H1 (cell line): Measurements from ENCODE around the gene WRAP53. TPM values are rescaled to one million over a fixed set of nuclear protein-coding genes. Genes with fewer than 3 reads are reported as not detected.
A peak's percentile ranks its signal among the peaks of the same experiment; 100 is the strongest.

Experiments used
- CTCF ChIA-PET: fragments of 300-600 bp; sonication (Branson Sonifier 250); formaldehyde crosslinking; loops from one replicate; lab custom pipeline; 2021; ENCODE audit not compliant: partially characterized antibody; lab: Charles Lee
- POLR2A ChIA-PET: fragments of 300-600 bp; sonication (Branson Sonifier 250); formaldehyde crosslinking; loops from one replicate; lab custom pipeline; 2021; ENCODE audit warnings: inconsistent platforms; ENCODE audit not compliant: partially characterized antibody; lab: Charles Lee
- DNase-seq, 2 experiments: peaks; one replicate each; pipeline versions ENCODE4 v3.0.0 to v3.0.0-alpha.2; 2010 to 2022; ENCODE audit warnings: low spot score in 2 of 2, low read depth in 1 of 2, mixed read lengths in 1 of 2
- FAIRE-seq: peaks from 2 replicates; lab custom pipeline; 2011; peaks lifted over from hg19 to GRCh38; lab: Jason Lieb, UNC
- H2AFZ ChIP-seq: 2 replicates; pipeline ENCODE4 v1.8.1; 2012; ENCODE audit warnings: low read length, inconsistent platforms
- H2AK5ac ChIP-seq: 2 replicates; pipeline ENCODE4 v1.6.1; 2013; ENCODE audit warnings: low read depth, low read length
- H2BK120ac ChIP-seq: replicated peaks from 2 replicates; pipeline ENCODE3; 2013; ENCODE audit warnings: low read depth, low read length, inconsistent platforms
- H2BK12ac ChIP-seq: 2 replicates; pipeline ENCODE4 v1.6.1; 2013; ENCODE audit warnings: low read depth, low read length
- H2BK15ac ChIP-seq: 2 replicates; pipeline ENCODE4 v1.6.1; 2013; ENCODE audit warnings: low read length
- H2BK20ac ChIP-seq: 2 replicates; pipeline ENCODE4 v1.6.1; 2013; ENCODE audit warnings: low read length
- H2BK5ac ChIP-seq: 2 replicates; pipeline ENCODE4 v1.6.1; 2013; ENCODE audit warnings: low read depth, low read length
- H3K14ac ChIP-seq: 2 replicates; pipeline ENCODE4 v1.6.1; 2013; ENCODE audit warnings: inconsistent platforms; ENCODE audit not compliant: insufficient read length
- H3K18ac ChIP-seq: 2 replicates; pipeline ENCODE4 v1.6.1; 2013; ENCODE audit warnings: low read length; ENCODE audit errors: extremely low read depth
- H3K23ac ChIP-seq: 2 replicates; pipeline ENCODE4 v1.6.1; 2013; ENCODE audit warnings: inconsistent platforms; ENCODE audit not compliant: insufficient read length
- H3K23me2 ChIP-seq: 2 replicates; pipeline ENCODE4 v1.6.1; 2013; ENCODE audit warnings: low read depth, low read length
- H3K27ac ChIP-seq: 2 replicates; pipeline ENCODE4 v1.6.1; 2011; ENCODE audit warnings: low read depth, low read length, inconsistent platforms
- H3K27me3 ChIP-seq, 4 experiments: replicated peaks in 1 of 4; 1 replicate in 1 of 4; 2 replicates in 3 of 4; pipeline versions ENCODE4 v1.6.1 to v1.8.1; 2011 to 2013; ENCODE audit warnings: low read length in 3 of 4, mild to moderate bottlenecking in 3 of 4, inconsistent platforms in 2 of 4, mixed read lengths in 2 of 4, moderate library complexity in 1 of 4; ENCODE audit not compliant: control insufficient read depth in 3 of 4, insufficient read depth in 3 of 4; ENCODE audit errors: extremely low read depth in 1 of 4
- H3K36me3 ChIP-seq, 4 experiments: 2 replicates each; pipeline versions ENCODE4 v1.6.1 to v1.8.1; 2011 to 2013; ENCODE audit warnings: mild to moderate bottlenecking in 4 of 4, low read length in 3 of 4, moderate library complexity in 2 of 4, control low read depth in 1 of 4, inconsistent platforms in 1 of 4; ENCODE audit not compliant: insufficient read depth in 4 of 4, control insufficient read depth in 2 of 4
- H3K4ac ChIP-seq: replicated peaks from 2 replicates; pipeline ENCODE3; 2013; ENCODE audit warnings: low read length, low read depth, mixed read lengths, inconsistent platforms; ENCODE audit not compliant: insufficient read length
- H3K4me1 ChIP-seq, 4 experiments: replicated peaks in 1 of 4; 1 replicate in 1 of 4; 2 replicates in 3 of 4; pipeline versions ENCODE4 v1.6.1 to v1.8.1; 2011 to 2013; ENCODE audit warnings: low read length in 3 of 4, inconsistent platforms in 2 of 4, mixed read lengths in 1 of 4; ENCODE audit not compliant: insufficient read depth in 4 of 4, control insufficient read depth in 3 of 4
- H3K4me2 ChIP-seq, 2 experiments: 2 replicates each; pipeline versions ENCODE4 v1.6.1 to v1.8.1; 2011 to 2013; ENCODE audit warnings: low read depth in 2 of 2, low read length in 2 of 2, control low read depth in 1 of 2, inconsistent platforms in 1 of 2, mild to moderate bottlenecking in 1 of 2; ENCODE audit not compliant: insufficient read depth in 1 of 2
- H3K4me3 ChIP-seq, 4 experiments: fragments of 200-600, 300-600 bp in 1 of 4; sonication (generic), shearing (Covaris generic), sonication (Bioruptor Twin) in 1 of 4; 2 replicates each; pipeline versions ENCODE4 v1.5.1 to v1.8.1; 2011 to 2016; ENCODE audit warnings: low read length in 4 of 4, low read depth in 3 of 4, control low read depth in 2 of 4, inconsistent platforms in 2 of 4, mild to moderate bottlenecking in 2 of 4, mixed read lengths in 1 of 4, moderate library complexity in 1 of 4; ENCODE audit not compliant: insufficient read depth in 2 of 4; ENCODE audit errors: extremely low read depth in 1 of 4
- H3K56ac ChIP-seq: replicated peaks from 2 replicates; pipeline ENCODE3; 2013; ENCODE audit warnings: low read depth, mild to moderate bottlenecking, mixed read lengths, low read length, inconsistent platforms; ENCODE audit not compliant: insufficient read length
- H3K79me1 ChIP-seq: 2 replicates; pipeline ENCODE4 v1.6.1; 2013; ENCODE audit warnings: low read depth, low read length, control low read depth
- H3K79me2 ChIP-seq, 2 experiments: 2 replicates each; pipeline versions ENCODE4 v1.6.1 to v1.8.1; 2012 to 2013; ENCODE audit warnings: low read length in 2 of 2, mild to moderate bottlenecking in 2 of 2, inconsistent platforms in 1 of 2; ENCODE audit not compliant: insufficient read depth in 2 of 2, control insufficient read depth in 1 of 2
- H3K9ac ChIP-seq, 4 experiments: replicated peaks in 1 of 4; 1 replicate in 1 of 4; 2 replicates in 3 of 4; pipeline versions ENCODE4 v1.6.1 to v1.8.1; 2011 to 2013; ENCODE audit warnings: low read depth in 3 of 4, low read length in 3 of 4, control low read depth in 2 of 4, mild to moderate bottlenecking in 2 of 4, moderate library complexity in 2 of 4, inconsistent platforms in 1 of 4; ENCODE audit errors: extremely low read depth in 1 of 4
- H3K9me3 ChIP-seq, 2 experiments: 2 replicates each; pipeline versions ENCODE4 v1.6.1 to v1.8.1; 2012 to 2013; ENCODE audit warnings: mild to moderate bottlenecking in 2 of 2, moderate library complexity in 2 of 2, control low read depth in 1 of 2, inconsistent platforms in 1 of 2, low read depth in 1 of 2, low read length in 1 of 2, mixed read lengths in 1 of 2; ENCODE audit not compliant: insufficient read depth in 2 of 2
- H4K20me1 ChIP-seq, 2 experiments: replicated peaks in 1 of 2; 2 replicates each; pipeline versions ENCODE3 to v1.8.1; 2011 to 2013; ENCODE audit warnings: inconsistent platforms in 2 of 2, low read length in 2 of 2, mild to moderate bottlenecking in 1 of 2; ENCODE audit not compliant: insufficient read depth in 2 of 2, control insufficient read depth in 1 of 2
- H4K5ac ChIP-seq: 2 replicates; pipeline ENCODE4 v1.6.1; 2013; ENCODE audit warnings: low read length, low read depth, mixed read lengths, inconsistent platforms; ENCODE audit not compliant: insufficient read length
- H4K8ac ChIP-seq: 2 replicates; pipeline ENCODE4 v1.8.0; 2013; ENCODE audit warnings: mild to moderate bottlenecking, moderate library complexity, low read length, inconsistent platforms; ENCODE audit not compliant: insufficient read depth; ENCODE audit errors: extremely low read depth
- H4K91ac ChIP-seq: replicated peaks from 2 replicates; pipeline ENCODE3; 2013; ENCODE audit warnings: low read length, mixed read lengths, inconsistent platforms; ENCODE audit not compliant: insufficient read length
- FOSL1 ChIP-seq: IDR thresholded peaks from 2 replicates; pipeline ENCODE4 v1.6.1; 2011; ENCODE audit warnings: mild to moderate bottlenecking, low read depth, low read length, moderate library complexity; ENCODE audit not compliant: insufficient read depth
- KDM4A ChIP-seq: IDR thresholded peaks from one replicate; pipeline ENCODE4 v1.7.1; 2012; ENCODE audit warnings: low read depth, mild to moderate bottlenecking, moderate library complexity, low read length, inconsistent platforms; ENCODE audit not compliant: severe bottlenecking
- RBBP5 ChIP-seq: IDR thresholded peaks from 2 replicates; pipeline ENCODE4 v1.7.1; 2012; ENCODE audit warnings: low read depth, mild to moderate bottlenecking, inconsistent platforms, low read length, moderate library complexity, borderline replicate concordance
- WGBS, 2 experiments: shearing (Covaris generic) in 1 of 2; methylation state at CpG; one replicate each; pipeline versions ENCODE4 v1.1.6 to v1.1.7; 2013 to 2015; ENCODE audit warnings: low lambda C conversion rate in 2 of 2, mixed read lengths in 2 of 2, inconsistent platforms in 1 of 2, low coverage in 1 of 2, missing lambda C conversion rate in 1 of 2; ENCODE audit not compliant: insufficient replicate concordance in 2 of 2, insufficient coverage in 1 of 2, insufficient read length in 1 of 2; ENCODE audit errors: extremely low coverage in 1 of 2, missing lambda C conversion rate in 1 of 2; 5-methylcytosine and 5-hydroxymethylcytosine counted together
- polyA plus RNA-seq, 7 experiments: library from polyadenylated mRNA; depleted of rRNA in 3 of 7; stranded (reverse) in 5 of 7; unstranded in 2 of 7; fragments of >200 nt in 5 of 7; fragments of 200-250 nt in 2 of 7; gene quantifications; 1 replicate in 5 of 7; 2 replicates in 1 of 7; 4 replicates in 1 of 7; pipeline versions ENCODE4 v1.2.1 to v1.2.3, GENCODE V29; 2011 to 2013; ENCODE audit warnings: missing spikeins in 2 of 7, mixed read lengths in 2 of 7
- total RNA-seq: library from RNA; stranded (reverse); fragmentation: NEBNext Ultra II Directional; extraction: Animal tissue kit (Norgen Biotek cat#: 25700); gene quantifications from 2 replicates; pipeline ENCODE4 v1.2.1, GENCODE V29; 2021

The WRAP53 gene
- total and polyA plus RNA-seq, 2 of the 8 experiments (the other 6 are each of a cell fraction or from before 2014, with no cell fraction given) = 29.2 to 30.1 TPM

GRCh38 chr17:7742729-7743128, 54.5 kb downstream of the WRAP53 start:
- H3K27me3 ChIP-seq = no peaks in the 10 kb centered on the region; a peak in 2 of 7 replicates
- no peaks in the 10 kb centered on the region for H3K79me1 ChIP-seq
- H2BK120ac ChIP-seq = no peak overlapping the region
- no peaks in the 10 kb centered on the region for H3K9me3 ChIP-seq
- no peak overlapping the region for H3K9ac ChIP-seq
- FAIRE-seq (no peak), DNase-seq (no peak)
- H3K18ac ChIP-seq = no peak overlapping the region
- no peak for TF ChIP-seq FOSL1
- TF ChIP-seq KDM4A = no peak
- TF ChIP-seq RBBP5 = no peak
- POLR2A ChIA-PET = interaction anchor here (0.6 to 1.5 kb wide), 2 partner anchors 56 to 99 kb away, joined by 3 to 4 read pairs; partner anchors contain the start of gene TP53
- H2BK12ac ChIP-seq = no peak overlapping the region; the same call in 1 of the 2 replicates
- no peak overlapping the region for H3K27ac ChIP-seq
- no peak overlapping the region for H3K4me2 ChIP-seq
- H3K14ac ChIP-seq = no peak overlapping the region
- H2AFZ ChIP-seq = no peak overlapping the region
- no peak overlapping the region for H3K4ac ChIP-seq
- no peak overlapping the region for H4K8ac ChIP-seq
- no peak overlapping the region for H2BK15ac ChIP-seq
- H3K36me3 ChIP-seq = no peaks in the 10 kb centered on the region
- 92% methylated on average over 9 of the region's 10 CpGs; no CpG with 5 or more reads in 1 of the 2 experiments for WGBS, 2 experiments
- H3K56ac ChIP-seq = no peak overlapping the region
- CTCF ChIA-PET = interaction anchor here (0.6 to 4.4 kb wide), 36 partner anchors 8 to 320 kb away, joined by 3 to 71 read pairs (median 6); partner anchors contain the start of genes KDM6B, NAA38 and TP53
- H4K5ac ChIP-seq = no peak overlapping the region
- H4K91ac ChIP-seq = no peak overlapping the region
- no peak overlapping the region for H3K4me3 ChIP-seq
- H3K23ac ChIP-seq = no peak overlapping the region
- H4K20me1 ChIP-seq = no peaks in the 10 kb centered on the region
- H3K4me1 ChIP-seq = no peaks in the 10 kb centered on the region
- H3K79me2 ChIP-seq = no peaks in the 10 kb centered on the region
- 0 out of 2 replicates have a peak overlapping the region, but pooled peaks have one; percentile 13 for H2BK20ac ChIP-seq
- no peak overlapping the region for H2BK5ac ChIP-seq
- no peak overlapping the region for H2AK5ac ChIP-seq
- H3K23me2 ChIP-seq = no peaks in the 10 kb centered on the region; the same call in 1 of the 2 replicates
